DOHH2 (cell line): ENCODE data around the gene FAM193A.

Experiments used
- EZH2phosphoT487 ChIP-seq: fragments of 200-600 bp; sonication (generic); IDR thresholded peaks from 2 replicates; pipeline ENCODE4 v1.6.1; 2017; ENCODE audit warnings: borderline replicate concordance, mild to moderate bottlenecking, antibody characterized with exemption, low read length, moderate library complexity, mixed read lengths
- TF ChIP-seq, protein P1 (sequence below): fragments of 200-600 bp; sonication (generic); IDR thresholded peaks from one replicate; pipeline ENCODE4 v1.5.1; 2014; ENCODE audit warnings: antibody characterized with exemption, mild to moderate bottlenecking, low read depth, low read length; ENCODE audit not compliant: poor library complexity, severe bottlenecking

DNA sequence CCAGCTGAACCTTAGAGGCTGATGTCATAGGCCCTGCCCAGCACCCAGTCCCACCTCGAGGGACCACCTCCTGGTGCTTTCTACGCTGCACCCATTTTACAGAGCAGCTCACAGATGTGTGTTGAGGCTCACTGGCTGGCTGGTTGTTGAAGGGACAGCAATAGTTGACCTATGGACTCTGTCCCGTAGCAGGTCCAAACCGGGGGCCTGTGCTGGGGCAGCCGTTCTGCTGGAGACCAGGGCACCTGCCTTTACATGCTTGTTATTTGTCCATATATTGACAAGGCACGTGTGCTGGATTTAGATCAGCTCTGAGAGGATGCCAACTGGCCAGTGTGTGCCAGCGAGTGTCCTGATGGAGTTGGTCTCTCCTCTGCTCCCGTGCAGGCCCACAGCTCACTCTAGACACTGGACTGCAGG is 161.6 kb downstream of the FAM193A start:
- TF ChIP-seq, protein P1, sequence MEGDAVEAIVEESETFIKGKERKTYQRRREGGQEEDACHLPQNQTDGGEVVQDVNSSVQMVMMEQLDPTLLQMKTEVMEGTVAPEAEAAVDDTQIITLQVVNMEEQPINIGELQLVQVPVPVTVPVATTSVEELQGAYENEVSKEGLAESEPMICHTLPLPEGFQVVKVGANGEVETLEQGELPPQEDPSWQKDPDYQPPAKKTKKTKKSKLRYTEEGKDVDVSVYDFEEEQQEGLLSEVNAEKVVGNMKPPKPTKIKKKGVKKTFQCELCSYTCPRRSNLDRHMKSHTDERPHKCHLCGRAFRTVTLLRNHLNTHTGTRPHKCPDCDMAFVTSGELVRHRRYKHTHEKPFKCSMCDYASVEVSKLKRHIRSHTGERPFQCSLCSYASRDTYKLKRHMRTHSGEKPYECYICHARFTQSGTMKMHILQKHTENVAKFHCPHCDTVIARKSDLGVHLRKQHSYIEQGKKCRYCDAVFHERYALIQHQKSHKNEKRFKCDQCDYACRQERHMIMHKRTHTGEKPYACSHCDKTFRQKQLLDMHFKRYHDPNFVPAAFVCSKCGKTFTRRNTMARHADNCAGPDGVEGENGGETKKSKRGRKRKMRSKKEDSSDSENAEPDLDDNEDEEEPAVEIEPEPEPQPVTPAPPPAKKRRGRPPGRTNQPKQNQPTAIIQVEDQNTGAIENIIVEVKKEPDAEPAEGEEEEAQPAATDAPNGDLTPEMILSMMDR, result no peak
- TF ChIP-seq EZH2phosphoT487, result no peak
